Choroid plexus epithelial cell (primary cell): Measurements from ENCODE around the gene PCDHB2.
"Not testable (repeated sequence)": the region's sequence is repeated elsewhere in the genome, so short reads cannot be mapped to it uniquely, and the experiment has no call there.

Experiments used
- DNase-seq: peaks from one replicate; pipeline ENCODE4 v3.0.0-alpha.2; 2010; ENCODE audit warnings: low read depth
- H3K4me3 ChIP-seq: 2 replicates; pipeline ENCODE4 v1.5.1; 2011; ENCODE audit warnings: low read depth, mild to moderate bottlenecking, control low read depth, low read length, moderate library complexity
- TF ChIP-seq, protein P1 (sequence below): conservative IDR thresholded peaks from 2 replicates; pipeline ENCODE4 v1.5.1; 2011; ENCODE audit warnings: low read depth, mild to moderate bottlenecking, control low read depth, inconsistent platforms, low read length, moderate library complexity

The PCDHB2 gene

GRCh38 chr5:141095263-141095641, 837 bp downstream of the PCDHB2 start:
- H3K4me3 ChIP-seq: no peak overlapping the region
- TF ChIP-seq, protein P1, sequence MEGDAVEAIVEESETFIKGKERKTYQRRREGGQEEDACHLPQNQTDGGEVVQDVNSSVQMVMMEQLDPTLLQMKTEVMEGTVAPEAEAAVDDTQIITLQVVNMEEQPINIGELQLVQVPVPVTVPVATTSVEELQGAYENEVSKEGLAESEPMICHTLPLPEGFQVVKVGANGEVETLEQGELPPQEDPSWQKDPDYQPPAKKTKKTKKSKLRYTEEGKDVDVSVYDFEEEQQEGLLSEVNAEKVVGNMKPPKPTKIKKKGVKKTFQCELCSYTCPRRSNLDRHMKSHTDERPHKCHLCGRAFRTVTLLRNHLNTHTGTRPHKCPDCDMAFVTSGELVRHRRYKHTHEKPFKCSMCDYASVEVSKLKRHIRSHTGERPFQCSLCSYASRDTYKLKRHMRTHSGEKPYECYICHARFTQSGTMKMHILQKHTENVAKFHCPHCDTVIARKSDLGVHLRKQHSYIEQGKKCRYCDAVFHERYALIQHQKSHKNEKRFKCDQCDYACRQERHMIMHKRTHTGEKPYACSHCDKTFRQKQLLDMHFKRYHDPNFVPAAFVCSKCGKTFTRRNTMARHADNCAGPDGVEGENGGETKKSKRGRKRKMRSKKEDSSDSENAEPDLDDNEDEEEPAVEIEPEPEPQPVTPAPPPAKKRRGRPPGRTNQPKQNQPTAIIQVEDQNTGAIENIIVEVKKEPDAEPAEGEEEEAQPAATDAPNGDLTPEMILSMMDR: no peak
- no peak for DNase-seq

GRCh38 chr5:141096181-141096580, 1.8 kb downstream of the PCDHB2 start:
- DNase-seq, H3K4me3 ChIP-seq: not testable (repeated sequence)

DNA sequence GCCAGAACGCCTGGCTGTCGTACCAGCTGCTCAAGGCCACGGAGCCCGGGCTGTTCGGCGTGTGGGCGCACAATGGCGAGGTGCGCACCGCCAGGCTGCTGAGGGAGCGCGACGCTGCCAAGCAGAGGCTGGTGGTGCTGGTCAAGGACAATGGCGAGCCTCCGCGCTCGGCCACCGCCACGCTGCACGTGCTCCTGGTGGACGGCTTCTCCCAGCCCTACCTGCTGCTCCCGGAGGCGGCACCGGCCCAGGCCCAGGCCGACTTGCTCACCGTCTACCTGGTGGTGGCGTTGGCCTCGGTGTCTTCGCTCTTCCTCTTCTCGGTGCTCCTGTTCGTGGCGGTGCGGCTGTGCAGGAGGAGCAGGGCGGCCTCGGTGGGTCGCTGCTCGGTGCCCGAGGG, 2.2 kb downstream of the PCDHB2 start:
- H3K4me3 ChIP-seq, DNase-seq: not testable (repeated sequence)

- TF ChIP-seq, protein P1: peak; percentile 3
- H3K4me3 ChIP-seq: no peak within 1 kb of the TSS
- peak; percentile 2 for DNase-seq
These were observed 5.9 kb downstream of the PCDHB2 start, which contains the start of gene PCDHB3 for GRCh38 chr5:141100243-141100805. PCDHB3 (plus strand) TSS chr5:141100473; CDS start chr5:141100650, 177 bp downstream.

DNA sequence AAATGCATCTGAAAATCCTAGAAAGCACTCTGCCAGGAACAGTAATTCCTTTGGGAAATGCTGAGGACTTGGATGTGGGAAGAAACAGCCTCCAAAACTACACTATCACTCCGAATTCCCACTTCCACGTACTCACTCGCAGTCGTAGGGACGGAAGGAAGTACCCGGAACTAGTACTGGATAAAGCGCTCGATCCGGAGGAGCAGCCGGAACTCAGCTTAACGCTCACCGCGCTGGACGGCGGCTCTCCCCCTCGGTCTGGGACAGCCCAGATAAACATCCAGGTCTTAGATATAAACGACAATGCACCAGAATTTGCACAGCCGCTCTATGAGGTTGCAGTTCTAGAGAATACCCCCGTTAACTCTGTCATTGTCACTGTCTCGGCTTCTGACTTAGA, 6.6 kb downstream of the PCDHB2 start:
- no peak overlapping the region for H3K4me3 ChIP-seq
- DNase-seq: no peak
- TF ChIP-seq, protein P1: no peak

DNA sequence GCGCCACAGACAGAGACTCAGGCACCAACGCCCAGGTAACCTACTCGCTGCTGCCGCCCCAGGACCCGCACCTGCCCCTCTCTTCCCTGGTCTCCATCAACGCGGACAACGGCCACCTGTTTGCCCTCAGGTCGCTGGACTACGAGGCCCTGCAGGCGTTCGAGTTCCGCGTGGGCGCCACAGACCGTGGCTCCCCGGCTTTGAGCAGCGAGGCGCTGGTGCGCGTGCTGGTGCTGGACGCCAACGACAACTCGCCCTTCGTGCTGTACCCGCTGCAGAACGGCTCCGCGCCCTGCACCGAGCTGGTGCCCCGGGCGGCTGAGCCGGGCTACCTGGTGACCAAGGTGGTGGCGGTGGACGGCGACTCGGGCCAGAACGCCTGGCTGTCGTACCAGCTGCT, 7.7 kb downstream of the PCDHB2 start:
- not testable (repeated sequence) for DNase-seq, H3K4me3 ChIP-seq

- DNase-seq, H3K4me3 ChIP-seq: not testable (repeated sequence)
These were observed 8.1 kb downstream of the PCDHB2 start for GRCh38 chr5:141102471-141102870.

DNA sequence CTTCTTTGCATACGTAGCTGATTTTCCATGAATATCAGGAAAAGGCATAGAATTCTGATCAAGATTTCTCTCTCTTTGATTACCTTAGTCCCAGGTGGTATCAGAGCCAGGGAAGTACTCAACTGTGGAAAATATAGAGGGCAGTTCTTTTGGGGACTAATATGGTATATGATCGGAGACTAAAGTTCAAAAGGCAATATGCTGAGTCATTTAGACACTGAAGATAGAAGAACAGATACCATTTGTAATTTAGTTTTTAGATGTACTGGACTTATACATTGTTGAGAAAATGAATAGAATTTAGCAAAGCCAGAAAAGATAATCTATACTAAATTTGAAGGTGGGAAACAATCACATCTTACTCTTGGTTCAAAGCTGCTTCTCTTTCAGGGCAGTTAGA, 10.9 kb downstream of the PCDHB2 start:
- H3K4me3 ChIP-seq: no peak overlapping the region
- DNase-seq: no peak
- TF ChIP-seq, protein P1: no peak

- TF ChIP-seq, protein P1: no peak
- DNase-seq: no peak
- no peak overlapping the region for H3K4me3 ChIP-seq
These were observed 24.8 kb downstream of the PCDHB2 start for GRCh38 chr5:141119250-141119649.
